Kidney (tissue), 14 donors: Measurements from ENCODE around the gene BAX. TPM values are rescaled to one million over a fixed set of nuclear protein-coding genes. Genes with fewer than 3 reads are reported as not detected.
A peak's percentile ranks its signal among the peaks of the same experiment; 100 is the strongest.

Source experiments
- DNase-seq, 5 donors: peaks; one replicate each; pipeline ENCODE4 v3.0.0-alpha.2; 2013 to 2020
- FAIRE-seq: peaks from 2 replicates; lab custom pipeline; 2012; peaks lifted over from hg19 to GRCh38; lab: Jason Lieb, UNC
- H3K27ac ChIP-seq, 2 donors: one replicate each; pipeline ENCODE4 v1.7.0; 2013; ENCODE audit warnings: low read depth in 2 of 2, low read length in 2 of 2, inconsistent platforms in 1 of 2
- H3K27me3 ChIP-seq: one replicate; pipeline ENCODE4 v1.7.1; 2013; ENCODE audit warnings: low read length, inconsistent platforms; ENCODE audit not compliant: control insufficient read depth, insufficient read depth
- H3K36me3 ChIP-seq, 3 donors: one replicate each; pipeline versions ENCODE4 v1.7.0 to v1.7.1; 2013; ENCODE audit warnings: low read length in 3 of 3, control low read depth in 1 of 3, inconsistent platforms in 1 of 3; ENCODE audit not compliant: insufficient read depth in 3 of 3, control insufficient read depth in 2 of 3
- H3K4me1 ChIP-seq, 3 donors: one replicate each; pipeline versions ENCODE4 v1.7.0 to v1.7.1; 2013; ENCODE audit warnings: low read length in 3 of 3, inconsistent platforms in 1 of 3, low read depth in 1 of 3; ENCODE audit not compliant: control insufficient read depth in 2 of 3, insufficient read depth in 2 of 3
- H3K4me3 ChIP-seq, 3 donors: one replicate each; pipeline versions ENCODE4 v1.7.0 to v1.8.1; 2013; ENCODE audit warnings: low read length in 3 of 3, control low read depth in 1 of 3, inconsistent platforms in 1 of 3
- H3K9ac ChIP-seq, 3 donors: one replicate each; pipeline versions ENCODE4 v1.7.0 to v1.7.1; 2013; ENCODE audit warnings: low read length in 3 of 3, control low read depth in 1 of 3, inconsistent platforms in 1 of 3
- H3K9me3 ChIP-seq, 3 donors: one replicate each; pipeline versions ENCODE4 v1.7.0 to v1.7.1; 2013; ENCODE audit warnings: low read length in 3 of 3, control low read depth in 1 of 3, inconsistent platforms in 1 of 3; ENCODE audit not compliant: control insufficient read depth in 2 of 3, insufficient read depth in 1 of 3
- intact Hi-C: fragments of 100-400 bp; cut with DNase I; formaldehyde crosslinking; loops from one replicate; pipeline ENCODE4 v1.11.1; 2022
- polyA plus RNA-seq: library from polyadenylated mRNA; stranded (reverse); fragments of 350-450 nt; fragmentation: Illumina TruSeq; extraction: RNeasy Lipid Tissue Mini Kit (QIAGEN cat#74804); gene quantifications from one replicate; pipeline ENCODE4 v1.2.3, GENCODE V29; 2014; ENCODE audit warnings: low read depth, low replicate concordance; ENCODE audit not compliant: insufficient read depth
- total RNA-seq: library from RNA; stranded (reverse); fragmentation: NEBNext Ultra II Directional; extraction: Animal tissue kit (Norgen Biotek cat#: 25700); gene quantifications from one replicate; pipeline ENCODE4 v1.2.1, GENCODE V29; 2021
- TF ChIP-seq, protein P1 (sequence below): IDR thresholded peaks from 3 replicates; pipeline ENCODE4 v1.5.1; 2012; ENCODE audit warnings: mild to moderate bottlenecking, moderate library complexity, borderline replicate concordance; ENCODE audit not compliant: insufficient read depth; ENCODE audit errors: extremely low read depth
- donor health status: control.
- donor health status: control.
- donor health status: control.
- donor health status: control.
- donor health status: control.
- donor health status: DM: yes; HTN: yes; CAD: no.
- donor health status: Normal renal cell carcinoma (clear cell type).

Gene BAX
- total and polyA plus RNA-seq, 2 donors from 2014 or later = 76.7 to 141 TPM

DNA sequence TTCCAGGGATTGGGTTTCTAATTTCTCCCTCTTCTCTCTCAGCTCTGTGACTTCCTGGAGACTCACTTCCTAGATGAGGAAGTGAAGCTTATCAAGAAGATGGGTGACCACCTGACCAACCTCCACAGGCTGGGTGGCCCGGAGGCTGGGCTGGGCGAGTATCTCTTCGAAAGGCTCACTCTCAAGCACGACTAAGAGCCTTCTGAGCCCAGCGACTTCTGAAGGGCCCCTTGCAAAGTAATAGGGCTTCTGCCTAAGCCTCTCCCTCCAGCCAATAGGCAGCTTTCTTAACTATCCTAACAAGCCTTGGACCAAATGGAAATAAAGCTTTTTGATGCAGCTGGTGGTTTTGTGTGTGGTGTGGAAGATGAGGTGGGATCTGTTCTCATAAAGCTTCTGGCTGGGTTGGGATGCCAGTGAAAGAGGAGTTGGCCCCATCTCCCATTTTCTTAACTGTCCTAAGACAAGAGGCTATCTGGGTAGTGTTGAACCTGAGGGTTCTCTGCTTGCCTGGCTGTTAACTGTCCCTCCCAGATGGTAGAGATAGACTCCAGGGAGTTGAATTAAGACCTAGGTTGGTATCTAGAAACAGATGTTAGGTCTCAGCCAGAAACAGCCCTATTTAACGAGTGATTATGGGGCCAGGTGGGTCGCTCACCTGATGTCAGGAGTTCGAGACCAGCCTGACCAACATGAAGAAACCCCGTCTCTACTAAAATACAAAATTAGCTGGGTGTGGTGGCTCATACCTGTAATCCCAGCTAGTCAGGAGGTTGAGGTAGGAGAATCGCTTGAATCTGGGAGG, 12.1 kb downstream of the BAX start:
- H3K4me3 ChIP-seq = peak overlapping the region; percentile 86 to 98 (median 96)
- H3K36me3 ChIP-seq = peaks cover 3 to 46% (median 4%) of the 10 kb centered on the region in 3 donors
- peaks cover 0 to 27% (median 24%) of the 10 kb centered on the region in 3 donors for H3K4me1 ChIP-seq
- peak overlapping the region; percentile 35 to 94 for H3K27ac ChIP-seq
- H3K9me3 ChIP-seq = no peaks in the 10 kb centered on the region
- H3K9ac ChIP-seq = peak overlapping the region; percentile 52 to 79 (median 74)
- H3K27me3 ChIP-seq = no peaks in the 10 kb centered on the region
- FAIRE-seq (no peak), DNase-seq (no peak)
- TF ChIP-seq, protein P1, sequence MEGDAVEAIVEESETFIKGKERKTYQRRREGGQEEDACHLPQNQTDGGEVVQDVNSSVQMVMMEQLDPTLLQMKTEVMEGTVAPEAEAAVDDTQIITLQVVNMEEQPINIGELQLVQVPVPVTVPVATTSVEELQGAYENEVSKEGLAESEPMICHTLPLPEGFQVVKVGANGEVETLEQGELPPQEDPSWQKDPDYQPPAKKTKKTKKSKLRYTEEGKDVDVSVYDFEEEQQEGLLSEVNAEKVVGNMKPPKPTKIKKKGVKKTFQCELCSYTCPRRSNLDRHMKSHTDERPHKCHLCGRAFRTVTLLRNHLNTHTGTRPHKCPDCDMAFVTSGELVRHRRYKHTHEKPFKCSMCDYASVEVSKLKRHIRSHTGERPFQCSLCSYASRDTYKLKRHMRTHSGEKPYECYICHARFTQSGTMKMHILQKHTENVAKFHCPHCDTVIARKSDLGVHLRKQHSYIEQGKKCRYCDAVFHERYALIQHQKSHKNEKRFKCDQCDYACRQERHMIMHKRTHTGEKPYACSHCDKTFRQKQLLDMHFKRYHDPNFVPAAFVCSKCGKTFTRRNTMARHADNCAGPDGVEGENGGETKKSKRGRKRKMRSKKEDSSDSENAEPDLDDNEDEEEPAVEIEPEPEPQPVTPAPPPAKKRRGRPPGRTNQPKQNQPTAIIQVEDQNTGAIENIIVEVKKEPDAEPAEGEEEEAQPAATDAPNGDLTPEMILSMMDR = no peak
- intact Hi-C loops = no loop called here

GRCh38 chr19:48967346-48968178, 12.9 kb downstream of the BAX start:
- Histone ChIP-seq H3K27ac (peak overlapping the region in 1 of 2 donors; percentile 39), H3K4me3 (peak overlapping the region; percentile 45 to 98 (median 96)), H3K4me1 (peaks cover 0 to 22% (median 21%) of the 10 kb centered on the region in 3 donors), H3K36me3 (peaks cover 3 to 46% (median 4%) of the 10 kb centered on the region in 3 donors), H3K9ac (no peak overlapping the region), H3K9me3 (no peaks in the 10 kb centered on the region), H3K27me3 (no peaks in the 10 kb centered on the region)
- intact Hi-C loops = no loop called here
- TF ChIP-seq, protein P1 = no peak
- DNase-seq = peak in 1 of 5 donors; percentile 37
- FAIRE-seq = no peak

DNA sequence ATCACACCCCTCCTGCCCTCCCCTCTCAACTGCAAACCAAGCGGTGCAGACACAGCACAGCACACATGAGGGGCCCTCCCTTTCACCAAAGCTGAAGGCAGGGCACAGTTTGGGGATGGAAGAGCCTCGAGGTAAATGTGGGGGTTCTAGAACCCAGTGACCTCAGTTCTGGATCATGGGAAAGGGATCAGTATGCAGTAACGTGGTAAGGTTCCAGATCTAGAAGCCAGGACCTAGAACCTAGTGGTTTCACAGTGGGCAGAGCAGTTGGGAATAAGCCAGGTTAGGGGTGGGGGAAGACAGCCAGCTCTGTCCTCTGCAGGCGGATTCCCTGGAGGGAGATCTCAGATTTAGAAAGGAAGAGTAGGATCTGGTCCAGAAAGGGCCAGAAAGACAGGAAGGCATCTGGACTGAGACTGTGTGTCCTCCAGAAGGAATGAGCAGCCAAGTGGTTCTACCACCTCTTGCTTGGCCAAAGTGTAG, 13.5 kb downstream of the BAX start:
- TF ChIP-seq, protein P1 = no peak
- Histone ChIP-seq H3K4me1 (peaks cover 0 to 21% (median 20%) of the 10 kb centered on the region in 3 donors), H3K4me3 (peak overlapping the region in 1 of 3 donors; percentile 98), H3K9ac (no peak overlapping the region), H3K27me3 (no peaks in the 10 kb centered on the region), H3K27ac (peak overlapping the region in 1 of 2 donors; percentile 26), H3K36me3 (peaks cover 3 to 46% (median 4%) of the 10 kb centered on the region in 3 donors), H3K9me3 (no peaks in the 10 kb centered on the region)
- no peak for DNase-seq
- no peak for FAIRE-seq
- intact Hi-C loops = no loop called here
